Tibial artery (tissue), 4 donors: ENCODE results near the gene TFAM.

Experiments
- DNase-seq, 2 donors: peaks; one replicate each; pipeline ENCODE4 v3.0.0-alpha.2; 2019
- H3K27ac ChIP-seq, 2 donors: fragments of 200-600 bp; sonication (generic) in 1 of 2; 1 replicate in 1 of 2; 2 replicates in 1 of 2; pipeline ENCODE4 v1.5.1; 2018 to 2019; ENCODE audit warnings: mild to moderate bottlenecking in 1 of 2
- H3K27me3 ChIP-seq, 2 donors: fragments of 200-600 bp; sonication (generic) in 1 of 2; one replicate each; pipeline versions ENCODE4 v1.5.1 to v1.6.0; 2016 to 2019
- H3K36me3 ChIP-seq, 3 donors: fragments of 200-600 bp; sonication (generic) in 2 of 3; one replicate each; pipeline ENCODE4 v1.5.1; 2016 to 2019; ENCODE audit warnings: mild to moderate bottlenecking in 2 of 3
- H3K4me1 ChIP-seq, 4 donors: fragments of 200-600 bp; sonication (generic) in 2 of 4; 1 replicate in 3 of 4; 2 replicates in 1 of 4; pipeline ENCODE4 v1.5.1; 2016 to 2019
- H3K4me3 ChIP-seq, 2 donors: fragments of 200-600 bp; sonication (generic) in 1 of 2; 1 replicate in 1 of 2; 2 replicates in 1 of 2; pipeline ENCODE4 v1.5.1; 2018 to 2019; ENCODE audit warnings: mild to moderate bottlenecking in 2 of 2
- H3K9me3 ChIP-seq, 3 donors: fragments of 200-600 bp; sonication (generic) in 1 of 3; one replicate each; pipeline ENCODE4 v1.5.1; 2016 to 2019
- CTCF ChIP-seq, 2 experiments: fragments of 200-600 bp in 1 of 2; fragments of 450-650 bp in 1 of 2; IDR thresholded peaks; one replicate each; pipeline ENCODE4 v1.5.1; 2017 to 2019; ENCODE audit warnings: antibody characterized with exemption in 2 of 2, mild to moderate bottlenecking in 1 of 2, moderate library complexity in 1 of 2
- intact Hi-C: fragments of 100-400 bp; cut with DNase I; formaldehyde crosslinking; loops from one replicate; pipeline ENCODE4 v1.15.0; 2023; ENCODE audit warnings: low total_unique reads

The TFAM gene

DNA sequence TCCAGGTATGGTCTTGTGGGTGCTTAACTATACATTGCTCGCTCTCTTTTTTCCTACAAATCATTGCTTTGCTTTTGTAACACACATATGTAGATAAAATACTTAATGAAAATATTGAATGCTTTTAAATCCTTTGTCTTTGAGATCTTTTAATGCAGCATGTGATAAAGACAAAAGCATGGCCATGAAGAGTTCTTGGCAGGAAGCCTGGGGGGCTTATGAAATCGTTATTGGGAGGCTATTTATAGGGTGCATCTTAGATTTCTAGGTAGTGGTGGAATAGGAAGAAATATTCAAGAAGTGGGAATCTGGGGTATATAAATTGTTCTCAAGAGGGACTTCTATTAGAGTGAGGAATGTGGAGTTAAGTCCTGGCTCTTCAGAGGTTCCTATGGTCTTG, 28.5 kb upstream of the TFAM start:
- intact Hi-C loops: no loop called here

DNA sequence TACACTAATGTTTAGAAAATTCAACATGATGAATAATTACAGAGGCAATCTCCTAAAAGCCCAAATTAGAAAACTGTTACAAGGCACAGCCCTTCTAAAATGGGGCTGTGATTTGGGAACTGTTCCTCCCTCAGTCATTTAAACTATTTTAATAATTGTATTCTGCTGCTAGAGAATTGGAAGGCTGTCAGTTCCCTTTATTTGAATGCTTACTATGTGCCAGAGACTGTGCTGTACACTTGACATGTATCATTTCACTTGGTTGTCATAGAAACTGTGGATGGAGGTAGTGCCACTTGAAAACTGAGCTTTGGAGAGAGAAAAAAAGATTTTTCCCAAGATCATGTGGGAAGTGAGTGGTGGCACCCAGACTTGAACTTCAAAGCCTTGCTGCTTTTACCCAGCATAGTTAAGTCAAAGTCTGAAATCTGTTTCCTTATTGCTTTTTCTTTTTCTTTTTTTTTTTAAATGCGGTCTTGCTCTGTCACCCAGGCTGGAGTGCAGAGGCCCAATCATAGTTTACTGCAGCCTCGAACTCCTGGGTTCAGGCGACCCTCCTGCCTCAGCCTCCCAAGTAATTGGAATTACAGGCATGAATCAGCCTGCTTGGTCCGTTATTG, 26.8 kb upstream of the TFAM start:
- no peak for TF ChIP-seq CTCF (IDR thresholded peaks at IDR 0.05)
- H3K27me3 ChIP-seq: no peaks in the 10 kb centered on the region
- DNase-seq: no peak
- peaks cover 0 to 4% (median 0%) of the 10 kb centered on the region in 3 donors for H3K36me3 ChIP-seq
- no peak overlapping the region for H3K4me3 ChIP-seq
- no peak overlapping the region for H3K27ac ChIP-seq
- peaks cover 0 to 14% (median 0%) of the 10 kb centered on the region in 4 donors for H3K4me1 ChIP-seq
- H3K9me3 ChIP-seq: no peaks in the 10 kb centered on the region
- intact Hi-C loops: no loop called here

More for the DNA sequence above, 28.5 kb upstream of the TFAM start:
- no peak overlapping the region for H3K4me3 ChIP-seq
- H3K9me3 ChIP-seq: no peaks in the 10 kb centered on the region
- peaks cover 0 to 29% (median 1%) of the 10 kb centered on the region in 4 donors for H3K4me1 ChIP-seq
- H3K27me3 ChIP-seq: no peaks in the 10 kb centered on the region
- no peak for TF ChIP-seq CTCF (IDR thresholded peaks at IDR 0.05)
- H3K36me3 ChIP-seq: peaks cover 0 to 4% (median 0%) of the 10 kb centered on the region in 3 donors
- H3K27ac ChIP-seq: no peak overlapping the region
- no peak for DNase-seq

GRCh38 chr10:58358947-58359346, 26.3 kb upstream of the TFAM start:
- Histone ChIP-seq H3K4me1 (peaks cover 0 to 14% (median 0%) of the 10 kb centered on the region in 4 donors), H3K9me3 (no peaks in the 10 kb centered on the region), H3K27me3 (no peaks in the 10 kb centered on the region), H3K36me3 (peaks cover 0 to 4% (median 0%) of the 10 kb centered on the region in 3 donors), H3K4me3 (no peak overlapping the region), H3K27ac (no peak overlapping the region)
- DNase-seq: no peak
- TF ChIP-seq CTCF (IDR thresholded peaks at IDR 0.05): no peak
- intact Hi-C loops: no loop called here

DNA sequence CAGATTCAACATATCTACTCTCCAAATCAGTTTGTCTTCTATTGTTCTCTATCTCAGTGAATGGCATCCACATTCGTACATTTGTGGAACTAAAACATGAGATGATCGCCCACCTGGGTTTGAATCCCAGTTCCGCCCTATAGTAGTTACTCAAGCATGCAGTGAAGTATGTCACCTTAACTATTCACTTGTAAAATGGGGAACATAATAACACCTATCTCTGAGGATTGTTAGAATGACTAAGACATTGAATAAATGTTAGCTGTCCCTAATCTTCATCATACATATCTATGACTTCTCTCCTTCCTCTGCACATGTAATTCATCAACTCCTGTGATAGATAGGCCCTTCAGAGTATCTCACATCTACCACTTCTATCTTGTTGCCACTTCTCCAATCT, 25.7 kb upstream of the TFAM start:
- no peaks in the 10 kb centered on the region for H3K9me3 ChIP-seq
- no peak overlapping the region for H3K4me3 ChIP-seq
- peaks cover 0 to 14% (median 0%) of the 10 kb centered on the region in 4 donors for H3K4me1 ChIP-seq
- DNase-seq: no peak
- peaks cover 0 to 4% (median 0%) of the 10 kb centered on the region in 3 donors for H3K36me3 ChIP-seq
- no peak overlapping the region for H3K27ac ChIP-seq
- no peak for TF ChIP-seq CTCF (IDR thresholded peaks at IDR 0.05)
- intact Hi-C loops: no loop called here
- no peaks in the 10 kb centered on the region for H3K27me3 ChIP-seq

- H3K4me1 ChIP-seq: peaks cover 0 to 14% (median 0%) of the 10 kb centered on the region in 4 donors
- DNase-seq: no peak
- TF ChIP-seq CTCF (IDR thresholded peaks at IDR 0.05): no peak
- H3K4me3 ChIP-seq: no peak overlapping the region
- H3K9me3 ChIP-seq: no peaks in the 10 kb centered on the region
- intact Hi-C loops: no loop called here
- H3K36me3 ChIP-seq: peaks cover 0 to 4% (median 0%) of the 10 kb centered on the region in 3 donors
- H3K27me3 ChIP-seq: no peaks in the 10 kb centered on the region
- no peak overlapping the region for H3K27ac ChIP-seq
Measured at GRCh38 chr10:58360412-58361004, 24.7 kb upstream of the TFAM start.
